Stimulated activated CD4-positive, alpha-beta T cell treated with anti-CD3 and anti-CD28 coated beads, Interleukin-12 subunit alpha, Interleukin-12 subunit beta, amount 100 ng/mL, for 24 hours (primary cell): ENCODE results near the gene TBCK.
"Not testable (repeated sequence)": the region's sequence is repeated elsewhere in the genome, so short reads cannot be mapped to it uniquely, and the experiment has no call there.

Source experiments
- DNase-seq, 2 experiments: peaks; one replicate each; pipeline ENCODE4 v3.0.0-alpha.2; 2020; ENCODE audit warnings: low read depth in 2 of 2

The TBCK gene

GRCh38 chr4:106213291-106213690 is 102.7 kb downstream of the TBCK start:
- DNase-seq: not testable (repeated sequence)

- DNase-seq: no peak
Observed at GRCh38 chr4:106210021-106210420, 106.0 kb downstream of the TBCK start.

- DNase-seq: no peak
Observed at GRCh38 chr4:106208481-106209460, 107.2 kb downstream of the TBCK start.

- DNase-seq: no peak
Observed at GRCh38 chr4:106201373-106201772, 114.6 kb downstream of the TBCK start.

- DNase-seq: no peak
Observed at GRCh38 chr4:106195435-106195950, 120.5 kb downstream of the TBCK start.

GRCh38 chr4:106194801-106195200 is 121.2 kb downstream of the TBCK start:
- no peak for DNase-seq

GRCh38 chr4:106192131-106192530 is 123.9 kb downstream of the TBCK start:
- DNase-seq: no peak

GRCh38 chr4:106186201-106186600 is 129.8 kb downstream of the TBCK start:
- DNase-seq: no peak

- DNase-seq: no peak
Observed at GRCh38 chr4:106183551-106183950, 132.5 kb downstream of the TBCK start.

- no peak for DNase-seq
Observed at GRCh38 chr4:106172861-106173260, 143.1 kb downstream of the TBCK start.

GRCh38 chr4:106165351-106166010 is 150.5 kb downstream of the TBCK start:
- no peak for DNase-seq

- no peak for DNase-seq
Observed at GRCh38 chr4:106162278-106162677, 153.7 kb downstream of the TBCK start.

- no peak for DNase-seq
Observed at GRCh38 chr4:106160560-106160959, 155.4 kb downstream of the TBCK start.

GRCh38 chr4:106149911-106150310 is 166.1 kb downstream of the TBCK start:
- no peak for DNase-seq

GRCh38 chr4:106149026-106149425 is 167.0 kb downstream of the TBCK start:
- no peak for DNase-seq

- no peak for DNase-seq
Observed at GRCh38 chr4:106142616-106143127, 173.3 kb downstream of the TBCK start.

- no peak for DNase-seq
Observed at GRCh38 chr4:106140601-106141000, 175.4 kb downstream of the TBCK start.

- DNase-seq: no peak
Observed at GRCh38 chr4:106136777-106137331, 179.2 kb downstream of the TBCK start.

GRCh38 chr4:106132045-106132444 is 184.0 kb downstream of the TBCK start:
- no peak for DNase-seq

GRCh38 chr4:106126062-106126461 is 189.9 kb downstream of the TBCK start:
- DNase-seq: no peak

GRCh38 chr4:106119949-106120555 is 196.0 kb downstream of the TBCK start:
- DNase-seq: not testable (repeated sequence)

- DNase-seq: no peak
Observed at GRCh38 chr4:106116025-106116424, 200.0 kb downstream of the TBCK start.
